NCI-H2029 treated with DMSO at 0.1 percent for 48 hours (cell line): ENCODE measurements around the gene ARRDC4.

ENCODE experiments used
- DNase-seq: peaks from one replicate; lab custom pipeline; 2025; lab: John Stamatoyannopoulos, UW

Gene ARRDC4

GRCh38 chr15:97998307-97999071 lies 38.0 kb downstream of the ARRDC4 start:
- no peak for DNase-seq

- DNase-seq = no peak
Observed at GRCh38 chr15:98000249-98001203, 40.0 kb downstream of the ARRDC4 start.

GRCh38 chr15:98001663-98002194 lies 41.2 kb downstream of the ARRDC4 start:
- DNase-seq = no peak

GRCh38 chr15:98002419-98002818 lies 41.9 kb downstream of the ARRDC4 start:
- DNase-seq = no peak

- DNase-seq = no peak
Observed at GRCh38 chr15:98002866-98003265, 42.4 kb downstream of the ARRDC4 start.

- DNase-seq = no peak
Observed at GRCh38 chr15:98003518-98003917, 43.0 kb downstream of the ARRDC4 start.

- no peak for DNase-seq
Observed at GRCh38 chr15:98003996-98004395, 43.5 kb downstream of the ARRDC4 start.

- no peak for DNase-seq
Observed at GRCh38 chr15:98005659-98006058, 45.2 kb downstream of the ARRDC4 start.

GRCh38 chr15:98009169-98009568 lies 48.7 kb downstream of the ARRDC4 start:
- DNase-seq = no peak

GRCh38 chr15:98009971-98010370 lies 49.5 kb downstream of the ARRDC4 start:
- DNase-seq = no peak

- no peak for DNase-seq
Observed at GRCh38 chr15:98012354-98012753, 51.9 kb downstream of the ARRDC4 start.

GRCh38 chr15:98013631-98014030 lies 53.1 kb downstream of the ARRDC4 start:
- DNase-seq = no peak

GRCh38 chr15:98017150-98017964 lies 56.9 kb downstream of the ARRDC4 start:
- no peak for DNase-seq

- no peak for DNase-seq
Observed at GRCh38 chr15:98018761-98019351, 58.4 kb downstream of the ARRDC4 start.
